ENCODE measurements around the gene UBN1. TPM values are rescaled to one million over a fixed set of nuclear protein-coding genes. Genes with fewer than 3 reads are reported as not detected.

Gene UBN1
- total RNA-seq, 5 donors from 2014 or later (not counting 1 experiment from before 2014, with no cell fraction given): 41.8 to 53.7 (median 48.2) TPM

GRCh38 chr16:4879049-4879448, 31.8 kb downstream of the UBN1 start:
- H3K4me1 ChIP-seq (ENCODE audit: control insufficient read depth in 1 of 2, extremely low read depth in 1 of 2, insufficient read depth in 2 of 2, low read length in 2 of 2): no peaks in the 10 kb centered on the region
- no peak overlapping the region for H3K4me3 ChIP-seq (ENCODE audit: control insufficient read depth in 1 of 2, extremely low read depth in 1 of 2, low read length in 1 of 2)
- no peaks in the 10 kb centered on the region for H3K4me1 Mint-ChIP-seq
- H3K27ac ChIP-seq (ENCODE audit: low read length): no peak overlapping the region
- H3K36me3 ChIP-seq (ENCODE audit: control insufficient read depth in 2 of 2, extremely low read depth in 1 of 2, insufficient read depth in 1 of 2, low read length in 1 of 2): peaks cover 28 to 88% of the 10 kb centered on the region in 2 donors
- H3K4me3 Mint-ChIP-seq: no peak overlapping the region
- DNase-seq: no peak
- H3K36me3 Mint-ChIP-seq: peaks cover 69% of the 10 kb centered on the region
- H3K27me3 Mint-ChIP-seq: no peaks in the 10 kb centered on the region
- no peak for ATAC-seq (replicated peaks in 1 of 4)
- H3K9me3 ChIP-seq: no peaks in the 10 kb centered on the region
- ChIA-PET POLR2A (no interaction called here), CTCF (interaction anchor here in 1 of 2 donors (0.7 kb wide), 1 partner anchor 21 kb away, joined by 3 read pairs; no protein-coding TSS in a partner anchor)
- H3K27me3 ChIP-seq (replicated peaks in 1 of 2; ENCODE audit: control insufficient read depth in 2 of 2, extremely low read depth in 1 of 2, insufficient read depth in 2 of 2, low read length in 1 of 2): no peaks in the 10 kb centered on the region
- H3K9me3 Mint-ChIP-seq: no peaks in the 10 kb centered on the region
- H3K27ac Mint-ChIP-seq: no peak overlapping the region
- WGBS (ENCODE audit: insufficient coverage): no CpG with 5 or more reads among the region's 4 CpGs

GRCh38 chr16:4880006-4880580, 32.8 kb downstream of the UBN1 start:
- Histone ChIP-seq H3K4me1 (ENCODE audit: control insufficient read depth in 1 of 2, extremely low read depth in 1 of 2, insufficient read depth in 2 of 2, low read length in 2 of 2) (no peaks in the 10 kb centered on the region), H3K36me3 (ENCODE audit: control insufficient read depth in 2 of 2, extremely low read depth in 1 of 2, insufficient read depth in 1 of 2, low read length in 1 of 2) (peaks cover 19 to 85% of the 10 kb centered on the region in 2 donors), H3K4me3 (ENCODE audit: control insufficient read depth in 1 of 2, extremely low read depth in 1 of 2, low read length in 1 of 2) (no peak overlapping the region), H3K9me3 (no peaks in the 10 kb centered on the region), H3K27me3 (replicated peaks in 1 of 2; ENCODE audit: control insufficient read depth in 2 of 2, extremely low read depth in 1 of 2, insufficient read depth in 2 of 2, low read length in 1 of 2) (no peaks in the 10 kb centered on the region), H3K27ac (ENCODE audit: low read length) (no peak overlapping the region)
- Mint-ChIP-seq H3K9me3 (no peaks in the 10 kb centered on the region), H3K27me3 (no peaks in the 10 kb centered on the region), H3K27ac (no peak overlapping the region), H3K36me3 (peaks cover 73% of the 10 kb centered on the region), H3K4me3 (no peak overlapping the region), H3K4me1 (no peaks in the 10 kb centered on the region)
- ChIA-PET POLR2A (no interaction called here), CTCF (no interaction called here)
- ATAC-seq (replicated peaks in 1 of 4): no peak
- no peak for DNase-seq
- 94% methylated on average over 17 of the region's 17 CpGs for WGBS (ENCODE audit: insufficient coverage)

- WGBS (ENCODE audit: insufficient coverage): 95% methylated on average over 8 of the region's 14 CpGs
- no peak overlapping the region for H3K4me3 ChIP-seq (ENCODE audit: control insufficient read depth in 1 of 2, extremely low read depth in 1 of 2, low read length in 1 of 2)
- Mint-ChIP-seq H3K4me3 (no peak overlapping the region), H3K27ac (no peak overlapping the region), H3K9me3 (no peaks in the 10 kb centered on the region), H3K36me3 (peaks cover 74% of the 10 kb centered on the region), H3K27me3 (no peaks in the 10 kb centered on the region), H3K4me1 (peaks cover 0 to 5% (median 0%) of the 10 kb centered on the region in 3 donors)
- POLR2A ChIA-PET: no interaction called here
- H3K27me3 ChIP-seq (replicated peaks in 1 of 2; ENCODE audit: control insufficient read depth in 2 of 2, extremely low read depth in 1 of 2, insufficient read depth in 2 of 2, low read length in 1 of 2): no peaks in the 10 kb centered on the region
- H3K27ac ChIP-seq (ENCODE audit: low read length): no peak overlapping the region
- ATAC-seq (replicated peaks in 1 of 4) (no peak), DNase-seq (no peak)
- H3K4me1 ChIP-seq (ENCODE audit: control insufficient read depth in 1 of 2, extremely low read depth in 1 of 2, insufficient read depth in 2 of 2, low read length in 2 of 2): no peaks in the 10 kb centered on the region
- no peaks in the 10 kb centered on the region for H3K9me3 ChIP-seq
- H3K36me3 ChIP-seq (ENCODE audit: control insufficient read depth in 2 of 2, extremely low read depth in 1 of 2, insufficient read depth in 1 of 2, low read length in 1 of 2): peaks cover 15 to 81% of the 10 kb centered on the region in 2 donors
- CTCF ChIA-PET: no interaction called here
These were observed 34.8 kb downstream of the UBN1 start for GRCh38 chr16:4882000-4882632.

DNA sequence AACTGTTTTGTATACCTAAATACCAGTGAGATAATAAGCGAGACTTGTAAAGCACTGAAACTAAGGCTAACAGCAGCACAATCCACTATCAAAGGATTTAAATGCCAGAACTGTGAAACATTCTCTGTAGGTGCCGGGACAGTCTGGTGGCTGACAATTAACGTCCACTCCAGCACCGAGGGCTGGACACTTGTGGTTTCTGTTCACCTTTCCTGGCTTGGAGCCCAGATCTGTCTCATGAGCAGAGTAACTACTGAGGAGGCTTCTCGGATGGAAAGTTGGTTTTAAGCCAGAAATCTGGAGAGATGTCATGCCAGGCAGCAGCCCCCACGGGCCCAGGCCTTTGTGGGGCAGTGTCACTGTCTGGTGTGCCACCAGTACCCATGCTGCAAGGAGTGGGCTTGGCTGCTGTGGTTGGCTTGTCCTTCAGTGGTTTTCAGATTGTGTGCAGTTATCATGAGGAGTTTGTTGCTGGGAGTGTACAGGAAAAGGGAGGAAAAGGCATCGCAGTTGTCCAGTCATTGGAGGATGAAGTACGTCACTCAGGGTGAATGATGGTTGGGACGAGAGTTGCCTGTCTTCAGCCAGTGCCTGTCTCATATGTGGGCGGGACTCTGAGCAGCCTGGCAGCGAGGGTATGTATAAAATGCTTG, 35.5 kb downstream of the UBN1 start:
- Mint-ChIP-seq H3K36me3 (peaks cover 73% of the 10 kb centered on the region), H3K4me3 (no peak overlapping the region), H3K27ac (no peak overlapping the region), H3K9me3 (no peaks in the 10 kb centered on the region), H3K27me3 (no peaks in the 10 kb centered on the region), H3K4me1 (peaks cover 0 to 5% (median 0%) of the 10 kb centered on the region in 3 donors)
- no peak for DNase-seq
- POLR2A ChIA-PET: no interaction called here
- H3K27me3 ChIP-seq (replicated peaks in 1 of 2; ENCODE audit: control insufficient read depth in 2 of 2, extremely low read depth in 1 of 2, insufficient read depth in 2 of 2, low read length in 1 of 2): no peaks in the 10 kb centered on the region
- no peaks in the 10 kb centered on the region for H3K9me3 ChIP-seq
- H3K4me3 ChIP-seq (ENCODE audit: control insufficient read depth in 1 of 2, extremely low read depth in 1 of 2, low read length in 1 of 2): no peak overlapping the region
- peaks cover 13 to 76% of the 10 kb centered on the region in 2 donors for H3K36me3 ChIP-seq (ENCODE audit: control insufficient read depth in 2 of 2, extremely low read depth in 1 of 2, insufficient read depth in 1 of 2, low read length in 1 of 2)
- no peak overlapping the region for H3K27ac ChIP-seq (ENCODE audit: low read length)
- H3K4me1 ChIP-seq (ENCODE audit: control insufficient read depth in 1 of 2, extremely low read depth in 1 of 2, insufficient read depth in 2 of 2, low read length in 2 of 2): no peaks in the 10 kb centered on the region
- ATAC-seq (replicated peaks in 1 of 4): no peak
- CTCF ChIA-PET: no interaction called here
- 93% methylated on average over 11 of the region's 11 CpGs for WGBS (ENCODE audit: insufficient coverage)

DNA sequence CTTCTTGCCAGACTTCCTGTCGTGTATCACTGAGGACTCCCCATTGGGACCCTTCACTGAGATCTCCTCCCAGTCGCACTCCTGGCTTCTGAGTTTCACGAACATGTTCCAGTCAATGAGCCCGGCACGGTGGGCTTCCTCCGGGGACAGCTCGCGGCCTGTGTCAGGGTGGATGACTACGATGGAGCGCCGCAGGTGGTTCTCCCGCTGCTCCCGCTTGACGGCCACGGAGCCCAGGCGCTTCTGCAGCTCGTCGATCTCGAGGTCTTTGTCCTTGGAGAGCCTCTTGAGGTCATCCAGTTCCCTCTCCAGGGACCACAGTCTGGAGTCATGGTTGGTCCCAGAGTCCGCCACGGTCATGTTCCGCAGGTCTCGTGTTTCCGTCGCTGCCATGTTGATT, 36.2 kb downstream of the UBN1 start:
- ATAC-seq (replicated peaks in 1 of 4) (no peak), DNase-seq (no peak)
- Mint-ChIP-seq H3K27me3 (no peaks in the 10 kb centered on the region), H3K27ac (no peak overlapping the region), H3K9me3 (no peaks in the 10 kb centered on the region), H3K4me3 (no peak overlapping the region), H3K4me1 (peaks cover 0 to 5% (median 0%) of the 10 kb centered on the region in 3 donors), H3K36me3 (peaks cover 70% of the 10 kb centered on the region)
- H3K9me3 ChIP-seq: no peaks in the 10 kb centered on the region
- peaks cover 9 to 69% of the 10 kb centered on the region in 2 donors for H3K36me3 ChIP-seq (ENCODE audit: control insufficient read depth in 2 of 2, extremely low read depth in 1 of 2, insufficient read depth in 1 of 2, low read length in 1 of 2)
- H3K27me3 ChIP-seq (replicated peaks in 1 of 2; ENCODE audit: control insufficient read depth in 2 of 2, extremely low read depth in 1 of 2, insufficient read depth in 2 of 2, low read length in 1 of 2): no peaks in the 10 kb centered on the region
- H3K27ac ChIP-seq (ENCODE audit: low read length): no peak overlapping the region
- CTCF ChIA-PET: no interaction called here
- POLR2A ChIA-PET: no interaction called here
- no peaks in the 10 kb centered on the region for H3K4me1 ChIP-seq (ENCODE audit: control insufficient read depth in 1 of 2, extremely low read depth in 1 of 2, insufficient read depth in 2 of 2, low read length in 2 of 2)
- 98% methylated on average over 20 of the region's 25 CpGs for WGBS (ENCODE audit: insufficient coverage)
- H3K4me3 ChIP-seq (ENCODE audit: control insufficient read depth in 1 of 2, extremely low read depth in 1 of 2, low read length in 1 of 2): no peak overlapping the region

DNA sequence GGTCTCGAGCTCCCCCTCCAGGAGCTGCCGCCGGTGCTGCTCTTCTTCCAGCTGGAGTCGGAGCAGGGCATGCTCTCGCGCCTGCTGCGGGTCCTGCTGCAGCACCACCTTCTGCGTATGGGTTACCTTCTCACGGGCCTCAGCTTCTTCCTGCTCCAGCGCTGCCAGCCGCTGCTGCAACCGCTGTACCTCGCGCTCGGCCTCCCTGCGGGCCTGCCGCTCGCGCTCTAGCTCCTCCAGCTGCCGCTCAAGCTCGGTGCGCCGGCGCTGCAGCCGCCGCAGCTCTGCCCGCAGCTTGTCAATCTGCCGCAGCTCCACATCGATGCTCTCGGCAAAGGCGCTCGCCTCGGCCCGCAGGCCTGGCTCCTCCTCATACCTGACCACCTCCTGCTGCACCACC, 36.9 kb downstream of the UBN1 start:
- ATAC-seq (replicated peaks in 1 of 4) (no peak), DNase-seq (no peak)
- no peaks in the 10 kb centered on the region for H3K9me3 Mint-ChIP-seq
- WGBS (ENCODE audit: insufficient coverage): 95% methylated on average over 34 of the region's 34 CpGs
- H3K4me3 ChIP-seq (ENCODE audit: control insufficient read depth in 1 of 2, extremely low read depth in 1 of 2, low read length in 1 of 2): no peak overlapping the region
- no peaks in the 10 kb centered on the region for H3K27me3 ChIP-seq (replicated peaks in 1 of 2; ENCODE audit: control insufficient read depth in 2 of 2, extremely low read depth in 1 of 2, insufficient read depth in 2 of 2, low read length in 1 of 2)
- no peak overlapping the region for H3K27ac Mint-ChIP-seq
- H3K36me3 Mint-ChIP-seq: peaks cover 66% of the 10 kb centered on the region
- no peak overlapping the region for H3K4me3 Mint-ChIP-seq
- H3K4me1 Mint-ChIP-seq: peaks cover 0 to 5% (median 0%) of the 10 kb centered on the region in 3 donors
- peaks cover 5 to 63% of the 10 kb centered on the region in 2 donors for H3K36me3 ChIP-seq (ENCODE audit: control insufficient read depth in 2 of 2, extremely low read depth in 1 of 2, insufficient read depth in 1 of 2, low read length in 1 of 2)
- ChIA-PET POLR2A (no interaction called here), CTCF (no interaction called here)
- no peaks in the 10 kb centered on the region for H3K9me3 ChIP-seq
- H3K27me3 Mint-ChIP-seq: no peaks in the 10 kb centered on the region
- H3K4me1 ChIP-seq (ENCODE audit: control insufficient read depth in 1 of 2, extremely low read depth in 1 of 2, insufficient read depth in 2 of 2, low read length in 2 of 2): no peaks in the 10 kb centered on the region
- H3K27ac ChIP-seq (ENCODE audit: low read length): no peak overlapping the region
